Astrocyte of the cerebellum (primary cell): ENCODE data around the gene ZFP36.

Experiments
- DNase-seq: peaks from one replicate; pipeline ENCODE4 v3.0.0-alpha.2; 2011; ENCODE audit warnings: low read depth
- H3K4me3 ChIP-seq: 2 replicates; pipeline ENCODE4 v1.5.1; 2011; ENCODE audit warnings: mild to moderate bottlenecking, low read depth, low read length, moderate library complexity
- in situ Hi-C: cut with HindIII; loops from 2 replicates; pipeline ENCODE4 v1.10.0; 2017; ENCODE audit warnings: low sequenced_read_pairs
- TF ChIP-seq, protein P1 (sequence below): IDR thresholded peaks from 2 replicates; pipeline ENCODE4 v1.5.1; 2012; ENCODE audit warnings: low read length, low read depth, moderate library complexity, mild to moderate bottlenecking; ENCODE audit errors: missing control alignments

The ZFP36 gene

DNA sequence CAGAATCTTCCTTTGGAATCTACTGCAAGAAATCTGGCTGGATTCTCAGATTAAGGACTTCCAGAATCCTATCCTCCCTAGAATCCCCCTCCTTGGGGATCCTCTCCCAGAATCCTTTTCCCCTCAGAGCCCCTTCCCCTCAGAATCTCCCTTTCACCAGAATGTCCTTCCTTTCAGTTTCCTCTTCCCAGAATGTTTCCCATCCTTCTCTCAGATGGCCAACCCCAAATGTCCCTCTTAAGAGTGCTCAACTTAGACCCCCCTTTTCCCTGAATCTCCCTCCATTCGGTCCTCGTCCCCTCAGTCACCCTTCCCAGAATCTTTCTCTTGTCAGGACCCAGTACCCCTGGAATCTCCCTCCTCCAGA lies 29.7 kb downstream of the ZFP36 start:
- DNase-seq, result no peak
- H3K4me3 ChIP-seq, result peak overlapping the region; percentile 89
- TF ChIP-seq, protein P1, sequence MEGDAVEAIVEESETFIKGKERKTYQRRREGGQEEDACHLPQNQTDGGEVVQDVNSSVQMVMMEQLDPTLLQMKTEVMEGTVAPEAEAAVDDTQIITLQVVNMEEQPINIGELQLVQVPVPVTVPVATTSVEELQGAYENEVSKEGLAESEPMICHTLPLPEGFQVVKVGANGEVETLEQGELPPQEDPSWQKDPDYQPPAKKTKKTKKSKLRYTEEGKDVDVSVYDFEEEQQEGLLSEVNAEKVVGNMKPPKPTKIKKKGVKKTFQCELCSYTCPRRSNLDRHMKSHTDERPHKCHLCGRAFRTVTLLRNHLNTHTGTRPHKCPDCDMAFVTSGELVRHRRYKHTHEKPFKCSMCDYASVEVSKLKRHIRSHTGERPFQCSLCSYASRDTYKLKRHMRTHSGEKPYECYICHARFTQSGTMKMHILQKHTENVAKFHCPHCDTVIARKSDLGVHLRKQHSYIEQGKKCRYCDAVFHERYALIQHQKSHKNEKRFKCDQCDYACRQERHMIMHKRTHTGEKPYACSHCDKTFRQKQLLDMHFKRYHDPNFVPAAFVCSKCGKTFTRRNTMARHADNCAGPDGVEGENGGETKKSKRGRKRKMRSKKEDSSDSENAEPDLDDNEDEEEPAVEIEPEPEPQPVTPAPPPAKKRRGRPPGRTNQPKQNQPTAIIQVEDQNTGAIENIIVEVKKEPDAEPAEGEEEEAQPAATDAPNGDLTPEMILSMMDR, result no peak
- in situ Hi-C loops, result no loop called here

DNA sequence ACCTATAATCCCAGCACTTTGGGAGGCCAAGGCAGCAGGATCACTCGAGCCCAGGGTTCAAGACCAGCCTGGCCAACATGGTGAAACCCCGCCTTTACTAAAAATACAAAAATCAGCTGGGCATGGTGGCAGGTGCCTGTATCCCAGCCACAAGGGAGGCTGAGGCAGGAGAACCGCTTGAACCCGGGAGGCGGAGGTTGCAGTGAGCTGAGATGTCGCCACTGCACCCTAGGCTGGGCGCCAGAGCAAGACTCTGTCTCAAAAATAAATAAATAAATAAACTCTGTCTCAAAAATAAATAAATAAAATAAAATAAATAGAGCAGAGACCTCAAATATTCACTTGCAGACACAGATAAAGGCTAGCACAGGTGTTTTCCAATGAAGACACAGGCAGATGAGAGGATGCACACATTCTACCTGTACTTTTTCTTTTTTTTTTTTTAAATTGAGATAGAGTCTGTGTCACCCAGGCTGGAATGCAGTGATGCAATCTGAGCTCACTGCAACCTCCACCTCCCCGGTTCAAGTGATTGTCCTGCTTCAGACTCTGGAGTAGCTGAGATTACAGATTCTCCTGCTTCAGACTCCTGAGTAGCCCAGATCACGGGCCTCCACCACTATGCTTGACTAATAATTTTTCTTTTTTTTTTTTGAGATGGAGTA lies 31.8 kb downstream of the ZFP36 start:
- TF ChIP-seq, protein P1, result no peak
- no peak overlapping the region for H3K4me3 ChIP-seq
- in situ Hi-C loops, result no loop called here
- no peak for DNase-seq

GRCh38 chr19:39444598-39445195 lies 38.0 kb downstream of the ZFP36 start:
- H3K4me3 ChIP-seq, result peak overlapping the region; percentile 86
- in situ Hi-C loops, result no loop called here
- DNase-seq, result no peak
- TF ChIP-seq, protein P1, result no peak

- TF ChIP-seq, protein P1, result no peak
- H3K4me3 ChIP-seq, result peak within 1 kb of the TSS; percentile 86
- DNase-seq, result peak; percentile 96
- in situ Hi-C loops, result no loop called here
Observed at GRCh38 chr19:39445196-39446111, 38.8 kb downstream of the ZFP36 start, which contains the start of gene SUPT5H. Gene SUPT5H, plus strand, starts transcription at chr19:39445582. Its CDS starts 309 bp downstream, at chr19:39445891.

DNA sequence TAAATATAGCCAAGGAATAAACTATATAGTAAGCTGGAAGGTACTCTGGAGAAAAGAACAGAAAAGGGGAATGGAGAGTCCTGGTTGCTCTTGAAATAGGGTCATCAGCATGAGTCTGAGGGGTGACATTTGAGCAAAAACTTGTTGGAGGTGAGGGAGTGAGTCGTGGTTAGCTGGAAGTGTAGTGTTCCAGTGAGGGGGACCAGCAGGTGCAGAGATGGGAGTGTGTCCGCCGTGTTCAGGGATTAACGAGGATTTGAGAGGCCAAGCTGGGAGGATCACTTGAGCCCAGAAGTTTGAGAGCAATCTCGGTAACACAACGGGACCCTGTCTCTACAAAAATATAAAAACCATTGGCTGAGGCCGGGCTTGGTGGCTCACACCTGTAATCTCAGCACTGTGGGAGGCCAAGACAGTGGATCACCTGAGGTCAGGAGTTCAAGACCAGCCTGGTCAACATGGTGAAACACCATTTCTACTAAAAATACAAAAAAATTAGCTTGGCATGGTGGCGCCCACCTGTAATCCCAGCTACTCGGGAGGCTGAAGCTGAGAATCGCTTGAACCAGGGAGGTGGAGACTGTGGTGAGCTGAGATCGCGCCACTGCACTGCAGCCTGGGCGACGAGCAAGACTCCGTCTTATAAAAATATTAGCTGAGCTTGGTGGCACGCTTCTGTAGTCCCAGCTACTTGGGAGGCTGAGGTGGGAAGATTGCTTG lies 39.9 kb downstream of the ZFP36 start:
- peak overlapping the region; percentile 86 for H3K4me3 ChIP-seq
- in situ Hi-C loops, result no loop called here
- DNase-seq, result no peak
- TF ChIP-seq, protein P1, result no peak

- DNase-seq, result no peak
- TF ChIP-seq, protein P1, result no peak
- H3K4me3 ChIP-seq, result no peak overlapping the region
- in situ Hi-C loops, result no loop called here
Observed at GRCh38 chr19:39448271-39448670, 41.6 kb downstream of the ZFP36 start.
